HG03066 (cell line): ENCODE data around the gene GPRASP1.
"Not testable (repeated sequence)": the region's sequence is repeated elsewhere in the genome, so short reads cannot be mapped to it uniquely, and the experiment has no call there.

ENCODE experiments used
- ATAC-seq: cut with Tn5 transposase; IDR thresholded peaks from one replicate; pipeline ENCODE4 v1.9.1; 2021; ENCODE audit warnings: low read depth; ENCODE audit not compliant: unreplicated experiment

The GPRASP1 gene, protein sequence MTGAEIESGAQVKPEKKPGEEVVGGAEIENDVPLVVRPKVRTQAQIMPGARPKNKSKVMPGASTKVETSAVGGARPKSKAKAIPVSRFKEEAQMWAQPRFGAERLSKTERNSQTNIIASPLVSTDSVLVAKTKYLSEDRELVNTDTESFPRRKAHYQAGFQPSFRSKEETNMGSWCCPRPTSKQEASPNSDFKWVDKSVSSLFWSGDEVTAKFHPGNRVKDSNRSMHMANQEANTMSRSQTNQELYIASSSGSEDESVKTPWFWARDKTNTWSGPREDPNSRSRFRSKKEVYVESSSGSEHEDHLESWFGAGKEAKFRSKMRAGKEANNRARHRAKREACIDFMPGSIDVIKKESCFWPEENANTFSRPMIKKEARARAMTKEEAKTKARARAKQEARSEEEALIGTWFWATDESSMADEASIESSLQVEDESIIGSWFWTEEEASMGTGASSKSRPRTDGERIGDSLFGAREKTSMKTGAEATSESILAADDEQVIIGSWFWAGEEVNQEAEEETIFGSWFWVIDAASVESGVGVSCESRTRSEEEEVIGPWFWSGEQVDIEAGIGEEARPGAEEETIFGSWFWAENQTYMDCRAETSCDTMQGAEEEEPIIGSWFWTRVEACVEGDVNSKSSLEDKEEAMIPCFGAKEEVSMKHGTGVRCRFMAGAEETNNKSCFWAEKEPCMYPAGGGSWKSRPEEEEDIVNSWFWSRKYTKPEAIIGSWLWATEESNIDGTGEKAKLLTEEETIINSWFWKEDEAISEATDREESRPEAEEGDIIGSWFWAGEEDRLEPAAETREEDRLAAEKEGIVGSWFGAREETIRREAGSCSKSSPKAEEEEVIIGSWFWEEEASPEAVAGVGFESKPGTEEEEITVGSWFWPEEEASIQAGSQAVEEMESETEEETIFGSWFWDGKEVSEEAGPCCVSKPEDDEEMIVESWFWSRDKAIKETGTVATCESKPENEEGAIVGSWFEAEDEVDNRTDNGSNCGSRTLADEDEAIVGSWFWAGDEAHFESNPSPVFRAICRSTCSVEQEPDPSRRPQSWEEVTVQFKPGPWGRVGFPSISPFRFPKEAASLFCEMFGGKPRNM (N-terminal part only)

DNA sequence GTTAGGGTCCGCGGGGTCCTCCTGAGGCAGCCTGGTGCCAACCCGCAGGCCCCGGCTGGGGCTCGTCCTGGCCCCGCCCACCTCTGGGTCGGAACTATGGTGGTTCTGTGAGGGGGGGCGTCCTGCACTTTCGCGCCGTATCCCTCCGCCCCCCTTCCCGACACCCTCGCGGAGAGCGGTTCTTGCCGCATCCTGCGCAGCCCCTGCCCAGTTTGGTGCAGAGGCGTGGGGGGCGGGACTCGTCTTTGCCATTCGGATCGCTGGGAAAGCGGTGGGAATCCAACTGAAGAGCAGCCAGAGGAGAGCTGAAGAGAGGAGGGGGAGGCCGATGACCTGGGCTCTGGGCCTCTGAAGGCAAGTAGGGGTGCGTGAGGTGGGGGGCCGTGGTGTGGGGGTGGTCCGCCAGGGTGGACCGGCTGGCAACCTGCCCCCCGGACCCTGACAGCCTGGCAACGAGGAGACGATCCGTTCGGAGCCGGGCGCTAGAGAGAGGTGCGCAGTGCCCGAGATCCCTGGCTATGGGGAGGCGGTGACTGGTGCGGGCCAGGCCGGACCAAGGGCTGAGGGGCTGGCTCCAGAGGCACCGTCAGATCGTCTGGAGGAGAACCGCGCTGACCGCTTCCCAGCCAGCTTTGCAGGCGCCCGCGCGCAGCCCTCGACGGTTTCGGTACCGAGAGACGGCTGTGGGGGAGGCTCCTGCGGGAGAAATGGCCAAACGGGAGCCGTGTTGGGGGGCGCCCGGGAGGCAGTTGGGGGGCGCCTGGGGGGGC is at the start of gene GPRASP1:
GPRASP1 (plus strand) TSS at position 242 of the 770 bp plus-strand sequence. CDS start 2,431 bp downstream, outside the sequence.
- ATAC-seq = peak; percentile 35

DNA sequence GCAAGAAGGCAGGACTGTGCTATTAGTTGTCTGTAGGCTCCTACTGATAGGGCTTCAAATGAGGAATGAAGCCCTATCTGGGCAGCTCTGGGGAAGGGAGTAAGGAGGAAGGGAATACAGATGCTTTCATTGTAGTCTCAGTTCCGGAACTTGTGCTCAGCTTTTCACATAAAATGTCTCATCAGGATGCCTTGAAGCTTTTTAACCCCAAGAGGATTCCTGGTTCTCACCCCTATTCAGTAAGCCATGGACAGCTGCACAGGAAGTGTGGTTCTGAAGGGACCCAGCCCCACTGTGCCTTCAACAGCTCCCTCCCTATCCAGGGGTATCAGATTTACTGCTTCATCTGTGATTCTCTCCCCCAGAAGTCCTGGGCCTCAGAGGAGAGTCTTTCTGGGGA is 47.0 kb upstream of the GPRASP1 start:
- ATAC-seq = no peak

DNA sequence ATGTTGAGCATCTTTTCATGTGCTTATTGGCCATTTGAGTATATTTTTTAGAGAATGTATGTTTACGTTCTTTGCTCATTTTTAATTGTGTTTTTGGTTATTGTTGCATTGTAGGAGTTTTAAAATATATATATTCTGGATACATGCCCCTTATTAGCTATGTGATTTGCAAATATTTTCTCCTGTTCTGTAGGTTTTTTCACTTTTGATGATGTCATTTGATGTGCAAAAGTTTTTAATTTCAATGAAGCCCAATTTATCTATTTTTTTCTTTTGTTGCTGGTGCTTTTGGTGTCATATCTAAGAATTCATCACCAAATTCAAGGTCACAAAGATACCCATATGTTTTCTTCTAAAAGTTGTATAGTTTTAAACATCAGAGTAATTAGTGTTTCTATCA is 45.2 kb upstream of the GPRASP1 start:
- ATAC-seq = no peak

DNA sequence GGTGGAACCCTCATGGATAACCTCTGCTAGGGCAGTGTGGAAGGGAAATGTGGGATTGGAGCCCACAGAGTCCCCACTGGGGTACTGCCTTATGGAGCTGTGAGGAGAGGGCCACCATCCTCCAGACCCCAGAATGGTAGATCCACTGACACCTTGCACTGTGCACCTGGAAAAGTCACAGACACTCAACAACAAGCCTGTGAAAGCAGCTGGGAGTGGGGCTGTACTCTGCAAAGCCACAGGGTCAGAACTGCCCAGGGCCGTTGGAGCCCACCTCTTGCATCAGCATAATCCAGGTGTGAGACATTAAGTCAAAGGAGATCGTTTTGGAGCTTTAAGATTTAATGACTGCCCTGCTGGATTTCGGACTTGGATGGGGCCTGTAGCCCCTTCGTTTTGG is 40.4 kb upstream of the GPRASP1 start:
- no peak for ATAC-seq

DNA sequence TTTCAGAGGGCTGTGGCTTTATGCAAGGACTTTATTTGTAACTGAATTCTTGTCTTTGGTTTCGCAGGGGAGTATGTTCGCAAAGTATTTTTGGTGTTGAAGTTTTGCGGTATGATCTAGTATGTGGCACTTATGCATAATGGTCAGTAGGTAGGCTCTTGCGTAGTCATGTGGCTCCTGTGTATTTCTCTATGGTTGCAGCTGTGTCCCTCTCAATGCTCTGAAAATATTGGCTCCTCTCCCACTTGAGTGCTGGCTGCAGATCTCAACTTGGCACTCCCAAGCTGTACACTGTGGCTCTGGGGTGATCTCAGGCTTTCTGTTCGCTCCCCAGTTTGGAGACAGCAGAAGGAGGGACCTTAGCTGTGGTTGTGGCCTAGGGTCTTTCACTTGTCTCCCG is 27.2 kb upstream of the GPRASP1 start:
- no peak for ATAC-seq

DNA sequence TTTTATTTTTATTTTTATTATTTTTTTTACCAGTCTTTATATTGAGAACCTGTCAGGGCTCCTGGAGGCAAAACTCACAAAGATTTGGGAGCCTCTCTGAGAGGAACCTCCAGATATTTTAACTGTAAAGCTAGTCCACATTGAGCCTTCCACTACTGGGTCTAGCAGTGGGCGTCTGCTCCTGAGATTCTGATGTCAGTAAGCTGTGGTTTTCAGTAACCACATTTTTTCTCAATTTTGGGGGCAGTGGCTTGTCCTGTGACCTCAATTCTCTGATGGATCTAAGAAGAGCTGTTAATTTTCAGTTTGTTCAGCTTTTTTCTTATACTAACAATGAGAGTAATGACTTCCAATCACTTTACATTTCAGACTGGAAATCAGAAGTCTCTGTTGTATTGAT is 23.6 kb upstream of the GPRASP1 start:
- no peak for ATAC-seq

DNA sequence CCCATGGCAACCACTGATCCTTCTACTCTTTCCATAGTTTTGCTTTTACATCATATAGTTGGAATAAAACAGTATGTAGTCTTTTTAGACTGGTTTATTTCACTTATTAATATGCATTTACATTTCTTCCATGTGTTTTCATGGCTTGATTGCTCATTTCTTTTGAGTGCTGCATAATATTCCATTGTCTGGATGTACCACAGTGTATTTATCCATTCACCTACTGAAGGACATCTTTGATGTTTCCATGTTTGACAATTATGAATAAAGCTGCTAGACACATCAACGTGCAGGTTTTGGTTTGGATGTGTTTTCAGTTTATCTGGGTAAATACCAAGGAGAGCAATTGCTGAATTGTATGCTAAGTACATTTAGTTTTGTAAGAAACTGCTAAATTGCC is 13.7 kb upstream of the GPRASP1 start:
- ATAC-seq = no peak

DNA sequence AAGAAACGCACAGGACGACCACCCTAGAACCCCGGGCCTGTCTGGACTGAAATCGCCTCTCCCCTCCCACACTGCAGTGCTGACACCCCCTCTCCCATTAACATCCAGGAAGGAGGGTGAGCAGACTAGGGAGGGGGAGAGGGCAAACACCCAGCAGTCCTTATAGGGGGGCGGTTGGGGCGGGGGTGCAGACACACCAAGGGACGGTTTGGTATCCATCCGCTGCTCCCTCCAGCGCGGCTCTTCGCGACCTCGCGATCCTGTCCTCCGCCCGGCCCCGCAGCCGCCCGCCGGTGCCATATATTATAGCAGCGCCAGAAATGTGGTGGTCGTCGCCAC is 411 bp upstream of the GPRASP1 start:
- ATAC-seq = no peak

DNA sequence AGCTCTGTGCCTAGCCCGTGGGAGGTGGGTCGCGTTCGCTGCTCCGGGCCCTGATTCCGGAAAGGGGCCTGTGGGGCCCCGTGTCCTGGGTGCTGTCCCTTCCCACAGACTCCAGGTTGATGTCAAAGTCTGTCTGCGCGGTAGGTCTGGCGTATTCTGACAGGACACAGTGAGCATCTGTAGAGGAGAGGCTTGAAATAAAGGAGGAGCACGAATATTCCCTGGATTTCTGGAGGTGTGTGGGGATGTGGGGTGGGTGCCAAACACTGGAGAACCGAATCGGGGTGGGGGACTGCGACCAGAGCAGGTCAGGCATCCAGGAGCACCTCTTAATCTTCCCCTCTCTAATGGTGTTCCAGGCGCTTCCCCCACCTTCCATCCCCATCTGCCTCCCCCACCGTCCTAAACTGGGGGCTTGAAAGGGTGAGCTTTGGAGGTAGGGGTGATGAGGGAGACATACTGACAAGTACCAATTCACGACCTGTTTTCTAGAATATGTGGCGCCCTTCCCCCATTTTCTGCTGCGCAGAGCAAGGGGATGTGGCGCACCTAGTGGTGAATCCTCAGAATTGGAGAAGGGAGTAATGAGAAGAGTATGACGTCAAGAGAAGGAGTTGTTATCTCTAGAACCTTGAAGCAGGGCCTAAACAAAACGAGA is 877 bp downstream of the GPRASP1 start:
- ATAC-seq = peak; percentile 81

DNA sequence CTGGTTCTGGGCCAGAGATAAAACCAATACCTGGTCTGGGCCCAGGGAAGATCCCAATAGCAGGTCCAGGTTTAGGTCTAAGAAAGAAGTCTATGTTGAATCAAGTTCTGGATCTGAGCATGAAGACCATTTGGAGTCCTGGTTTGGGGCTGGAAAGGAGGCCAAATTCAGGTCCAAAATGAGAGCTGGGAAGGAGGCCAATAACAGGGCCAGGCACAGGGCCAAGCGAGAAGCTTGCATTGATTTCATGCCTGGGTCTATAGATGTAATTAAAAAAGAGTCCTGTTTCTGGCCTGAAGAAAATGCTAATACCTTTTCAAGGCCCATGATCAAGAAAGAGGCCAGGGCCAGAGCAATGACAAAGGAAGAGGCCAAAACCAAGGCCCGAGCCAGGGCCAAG is 3.4 kb downstream of the GPRASP1 start:
- ATAC-seq = no peak

DNA sequence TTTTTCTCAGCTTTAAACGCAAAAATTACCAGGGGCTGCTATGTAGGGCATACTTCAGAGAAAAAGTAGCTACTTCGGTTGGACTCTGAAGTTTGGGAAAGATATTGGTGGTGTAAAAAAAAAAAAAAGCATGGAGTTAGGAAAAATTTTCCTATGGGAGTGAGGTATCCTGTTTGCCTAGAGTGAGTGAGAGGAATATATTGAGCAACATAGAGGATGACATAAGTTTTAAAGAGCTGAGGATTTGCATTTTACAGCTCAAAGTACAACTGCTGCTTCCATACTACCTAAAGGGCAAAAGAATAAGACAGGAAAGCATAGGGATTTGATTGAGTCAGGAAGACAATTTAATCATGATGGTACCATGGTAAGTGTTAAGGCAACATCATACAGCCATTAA is 7.3 kb downstream of the GPRASP1 start:
- ATAC-seq = no peak

DNA sequence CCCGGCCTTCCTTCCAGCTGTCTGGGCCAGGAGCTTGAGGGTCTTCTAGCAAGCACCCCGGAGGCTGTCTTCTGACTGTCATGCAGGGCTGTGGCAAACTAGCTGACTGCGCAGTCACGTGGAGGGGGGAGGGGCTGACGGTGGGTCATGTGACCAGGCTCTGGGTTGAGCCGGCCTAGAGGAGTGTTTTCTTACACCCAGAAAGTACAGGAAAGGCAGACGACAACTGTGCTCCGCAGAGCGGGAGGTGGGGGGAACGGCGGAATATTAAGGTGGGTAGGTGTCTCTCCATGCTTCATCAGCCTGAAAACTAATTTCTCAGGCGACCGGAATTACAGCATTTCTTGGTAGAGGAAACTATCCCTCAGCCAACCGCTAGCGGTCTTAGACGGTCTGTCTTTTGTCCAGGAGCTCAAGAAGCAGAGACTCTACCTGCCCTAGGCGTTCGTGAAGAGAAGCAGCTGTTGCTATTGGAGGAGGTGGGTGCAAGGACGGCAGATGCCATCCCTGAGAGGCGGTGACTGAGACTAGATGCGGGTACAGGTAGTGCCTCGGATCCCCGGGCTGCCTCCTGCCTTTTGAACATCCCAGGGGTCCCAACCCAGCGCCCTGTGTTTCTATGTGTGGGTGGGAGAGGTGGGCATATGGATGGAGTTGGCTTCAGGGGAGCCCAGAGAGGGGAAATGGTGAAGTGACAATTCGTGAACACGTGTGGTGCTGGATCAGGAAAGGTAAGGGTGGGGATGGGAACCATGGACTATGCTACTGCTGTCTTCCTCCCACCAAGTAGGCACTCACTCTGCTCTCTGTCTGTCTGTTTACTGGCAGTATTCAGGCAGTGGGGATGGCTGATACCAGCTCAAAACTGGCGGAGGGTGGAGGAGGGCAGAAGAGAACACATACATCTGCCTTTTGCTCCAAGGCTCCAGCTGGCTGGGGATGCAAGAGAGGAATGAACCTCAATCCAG is 8.8 kb downstream of the GPRASP1 start:
- peak; percentile 99 for ATAC-seq

DNA sequence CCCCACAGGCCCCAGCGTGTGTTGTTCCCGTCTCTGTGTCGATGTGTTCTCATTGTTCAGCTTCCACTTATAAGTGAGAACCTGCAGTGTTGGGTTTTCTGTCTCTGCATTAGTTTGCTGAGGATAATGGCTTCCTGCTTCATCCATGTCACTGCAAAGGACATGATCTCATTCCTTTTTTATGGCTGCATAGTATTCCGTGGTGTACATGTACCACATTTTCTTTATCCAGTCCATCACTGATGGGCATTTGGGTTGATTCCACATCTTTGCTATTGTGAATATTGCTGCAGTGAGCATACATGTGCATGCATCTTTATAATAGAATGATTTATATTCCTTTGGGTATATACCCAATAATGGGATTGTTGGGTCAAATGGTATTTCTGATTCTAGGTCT is 12.5 kb downstream of the GPRASP1 start:
- not testable (repeated sequence) for ATAC-seq

DNA sequence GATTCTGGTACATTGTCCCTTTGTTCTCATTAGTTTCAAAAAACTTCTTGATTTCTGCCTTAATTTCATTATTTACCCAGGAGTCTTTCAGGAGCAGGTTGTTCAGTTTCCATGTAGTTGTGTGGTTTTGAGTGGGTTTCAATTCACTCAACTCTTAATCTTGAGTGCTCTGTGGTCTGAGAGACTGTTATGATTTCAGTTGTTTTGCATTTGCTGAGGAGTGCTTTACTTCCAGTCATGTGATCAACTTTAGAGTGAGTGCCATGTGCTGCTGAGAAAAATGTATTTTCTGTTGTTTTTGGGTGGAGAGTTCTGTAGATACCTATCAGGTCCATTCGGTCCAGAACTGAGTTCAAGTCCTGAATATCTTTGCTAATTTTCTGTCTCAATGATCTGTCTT is 15.8 kb downstream of the GPRASP1 start:
- ATAC-seq = not testable (repeated sequence)

DNA sequence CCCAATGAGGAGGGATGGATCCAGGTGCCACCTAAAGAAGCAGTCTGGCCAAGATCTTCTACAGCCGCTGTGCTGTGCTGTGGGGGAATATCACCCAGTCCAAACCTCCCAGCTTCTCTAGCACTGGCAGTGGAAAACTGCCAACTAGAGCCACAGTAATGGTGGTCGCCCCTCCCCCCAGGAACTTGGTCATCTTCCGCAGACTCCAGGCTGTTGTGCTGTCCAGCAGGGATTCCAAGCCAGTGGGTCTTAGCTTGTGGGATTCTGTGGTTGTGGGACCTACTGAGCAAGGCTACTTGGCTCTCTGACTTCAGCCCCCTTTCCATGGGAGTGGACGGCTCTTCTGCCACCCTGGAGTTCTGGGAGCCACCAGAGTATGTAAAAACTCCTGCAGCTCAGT is 18.2 kb downstream of the GPRASP1 start:
- no peak for ATAC-seq

DNA sequence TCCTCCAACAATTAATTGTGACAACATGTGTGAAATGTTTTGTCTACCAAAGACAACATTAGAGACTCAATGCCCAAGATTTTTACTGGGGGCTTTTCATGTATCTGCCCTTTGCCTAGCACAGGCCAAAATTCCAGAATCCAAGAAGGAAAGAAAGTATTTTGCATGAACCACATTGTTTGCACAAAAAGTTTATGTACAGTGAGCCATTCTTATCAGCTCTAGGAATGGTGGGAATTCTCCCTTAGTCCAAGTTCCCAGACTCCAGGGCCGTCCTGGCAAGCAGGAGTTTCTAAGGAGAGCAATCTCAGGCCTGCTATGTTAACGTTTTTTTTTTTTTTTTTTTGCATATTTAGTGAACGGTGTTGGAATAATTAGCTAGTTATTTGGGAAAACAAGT is 21.6 kb downstream of the GPRASP1 start:
- ATAC-seq = no peak

DNA sequence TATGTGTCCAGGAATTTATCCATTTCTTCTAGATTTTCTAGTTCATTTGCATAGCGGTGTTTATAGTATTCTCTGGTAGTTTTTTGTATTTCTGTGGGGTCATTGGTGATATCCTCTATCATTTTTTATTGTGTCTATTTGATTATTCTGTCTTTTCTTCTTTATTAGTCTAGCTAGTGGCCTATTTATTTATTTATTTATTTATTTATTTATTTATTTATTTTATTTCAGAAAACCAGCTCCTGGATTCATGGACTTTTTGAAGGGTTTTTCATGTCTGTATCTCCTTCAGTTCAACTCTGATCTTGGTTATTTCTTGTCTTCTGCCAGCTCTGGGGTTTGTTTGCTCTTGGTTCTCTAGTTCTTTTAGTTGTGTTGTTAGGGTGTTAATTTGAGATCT is 26.2 kb downstream of the GPRASP1 start:
- not testable (repeated sequence) for ATAC-seq

DNA sequence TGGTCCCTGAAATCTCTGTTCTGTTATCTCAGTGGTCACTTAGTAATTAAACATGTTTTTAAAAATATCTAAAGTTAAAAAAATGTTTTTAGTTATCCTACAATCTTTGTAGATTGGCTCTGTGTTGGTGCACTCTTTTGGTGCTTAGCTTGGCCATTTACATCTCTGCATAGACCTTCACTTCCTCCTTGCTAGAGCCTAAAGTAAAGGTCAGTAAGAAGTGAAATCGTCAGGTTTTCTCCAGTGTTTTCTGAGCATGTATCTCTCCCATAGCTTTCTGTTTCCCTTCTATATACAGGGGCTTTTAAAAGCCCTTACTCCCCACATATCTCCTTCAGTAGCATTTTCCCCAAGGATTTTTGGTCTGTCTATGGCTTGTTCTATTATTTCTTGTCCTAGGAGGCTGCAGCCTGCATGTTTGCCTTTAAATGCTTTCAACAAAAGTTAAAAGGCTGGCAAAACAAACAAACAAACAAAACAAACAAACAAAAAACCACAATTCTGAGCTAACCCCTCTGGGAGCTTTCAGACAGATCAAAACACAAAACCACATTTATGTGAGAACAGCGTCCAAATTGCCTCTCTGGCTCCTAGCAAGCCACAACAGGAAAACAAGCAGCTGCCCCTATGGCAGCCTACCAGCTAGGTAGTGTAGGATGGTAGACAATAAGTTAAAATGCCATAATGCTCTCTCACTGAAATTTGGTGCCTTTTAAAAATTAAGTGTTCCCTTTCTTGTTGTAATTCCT is 33.7 kb downstream of the GPRASP1 start:
- ATAC-seq = no peak
